ENCODE results near the gene SDHAF1.
"Not testable (repeated sequence)": the region's sequence is repeated elsewhere in the genome, so short reads cannot be mapped to it uniquely, and the experiment has no call there.

SDHAF1 gene

GRCh38 chr19:36025541-36025940 is 30.6 kb downstream of the SDHAF1 start:
- no peak for DNase-seq

- DNase-seq = no peak
These were observed 31.3 kb downstream of the SDHAF1 start for GRCh38 chr19:36026091-36026876.

- no peak for DNase-seq
These were observed 32.7 kb downstream of the SDHAF1 start for GRCh38 chr19:36027696-36028095.

- no peak for DNase-seq
These were observed 33.5 kb downstream of the SDHAF1 start for GRCh38 chr19:36028313-36029041.

- no peak for DNase-seq
These were observed 35.5 kb downstream of the SDHAF1 start for GRCh38 chr19:36030264-36031148.

GRCh38 chr19:36031308-36031707 is 36.3 kb downstream of the SDHAF1 start:
- no peak for DNase-seq

- no peak for DNase-seq
These were observed 37.5 kb downstream of the SDHAF1 start, which contains the start of gene CLIP3 for GRCh38 chr19:36032251-36033104. CLIP3 (minus strand) TSS chr19:36032873; CDS start chr19:36032357, 516 bp downstream.

GRCh38 chr19:36040495-36040894 is 45.5 kb downstream of the SDHAF1 start:
- DNase-seq = no peak

GRCh38 chr19:36041092-36041491 is 46.1 kb downstream of the SDHAF1 start:
- not testable (repeated sequence) for DNase-seq

GRCh38 chr19:36041831-36042230 is 46.8 kb downstream of the SDHAF1 start:
- DNase-seq = no peak

- DNase-seq = no peak
These were observed 49.0 kb downstream of the SDHAF1 start for GRCh38 chr19:36043952-36044351.
